Stimulated activated CD8-positive, alpha-beta memory T cell treated with anti-CD3 and anti-CD28 coated beads, Interleukin-15, amount 100 ng/mL, for 4 hours (primary cell): ENCODE results near the gene RASSF5.

Experiments
- DNase-seq, 2 donors: peaks; one replicate each; pipeline ENCODE4 v3.0.0-alpha.2; 2020; ENCODE audit warnings: low read depth in 2 of 2

RASSF5 gene

GRCh38 chr1:206507284-206508129, at the start of gene RASSF5:
Gene RASSF5, plus strand, starts transcription at chr1:206507531. Its CDS starts 72 bp downstream, at chr1:206507603.
- DNase-seq = peak; percentile 58 to 60

GRCh38 chr1:206459703-206460102, 47.6 kb upstream of the RASSF5 start:
- no peak for DNase-seq

GRCh38 chr1:206460836-206461426, 46.4 kb upstream of the RASSF5 start:
- DNase-seq = no peak

- peak in 1 of 2 donors; percentile 42 for DNase-seq
Measured at GRCh38 chr1:206461602-206462455, 45.5 kb upstream of the RASSF5 start.

- DNase-seq = no peak
Measured at GRCh38 chr1:206463137-206463536, 44.2 kb upstream of the RASSF5 start.

GRCh38 chr1:206463911-206464310, 43.4 kb upstream of the RASSF5 start:
- no peak for DNase-seq

- DNase-seq = no peak
Measured at GRCh38 chr1:206464456-206464964, 42.8 kb upstream of the RASSF5 start.

- DNase-seq = no peak
Measured at GRCh38 chr1:206465951-206466350, 41.4 kb upstream of the RASSF5 start.

GRCh38 chr1:206466840-206467649, 40.3 kb upstream of the RASSF5 start:
- DNase-seq = peak in 1 of 2 donors; percentile 21

- no peak for DNase-seq
Measured at GRCh38 chr1:206467915-206468314, 39.4 kb upstream of the RASSF5 start.

- DNase-seq = no peak
Measured at GRCh38 chr1:206468571-206468970, 38.8 kb upstream of the RASSF5 start.

GRCh38 chr1:206469411-206469932, 37.9 kb upstream of the RASSF5 start:
- no peak for DNase-seq

- peak in 1 of 2 donors; percentile 24 for DNase-seq
Measured at GRCh38 chr1:206469933-206470691, 37.2 kb upstream of the RASSF5 start, which contains the start of gene IKBKE. Gene IKBKE, plus strand, starts transcription at chr1:206470476. Its CDS starts 2,752 bp downstream, at chr1:206473228.

- DNase-seq = peak in 1 of 2 donors; percentile 13
Measured at GRCh38 chr1:206470692-206471414, 36.5 kb upstream of the RASSF5 start.

GRCh38 chr1:206471415-206471801, 35.9 kb upstream of the RASSF5 start:
- DNase-seq = no peak

GRCh38 chr1:206472024-206472423, 35.3 kb upstream of the RASSF5 start:
- no peak for DNase-seq

GRCh38 chr1:206472454-206472853, 34.9 kb upstream of the RASSF5 start:
- DNase-seq = no peak

GRCh38 chr1:206472886-206473285, 34.4 kb upstream of the RASSF5 start:
- DNase-seq = no peak

GRCh38 chr1:206476058-206476457, 31.3 kb upstream of the RASSF5 start:
- no peak for DNase-seq
